Measurements from ENCODE around the gene SKA2.
"Not testable (repeated sequence)": the region's sequence is repeated elsewhere in the genome, so short reads cannot be mapped to it uniquely, and the experiment has no call there.

SKA2 gene

DNA sequence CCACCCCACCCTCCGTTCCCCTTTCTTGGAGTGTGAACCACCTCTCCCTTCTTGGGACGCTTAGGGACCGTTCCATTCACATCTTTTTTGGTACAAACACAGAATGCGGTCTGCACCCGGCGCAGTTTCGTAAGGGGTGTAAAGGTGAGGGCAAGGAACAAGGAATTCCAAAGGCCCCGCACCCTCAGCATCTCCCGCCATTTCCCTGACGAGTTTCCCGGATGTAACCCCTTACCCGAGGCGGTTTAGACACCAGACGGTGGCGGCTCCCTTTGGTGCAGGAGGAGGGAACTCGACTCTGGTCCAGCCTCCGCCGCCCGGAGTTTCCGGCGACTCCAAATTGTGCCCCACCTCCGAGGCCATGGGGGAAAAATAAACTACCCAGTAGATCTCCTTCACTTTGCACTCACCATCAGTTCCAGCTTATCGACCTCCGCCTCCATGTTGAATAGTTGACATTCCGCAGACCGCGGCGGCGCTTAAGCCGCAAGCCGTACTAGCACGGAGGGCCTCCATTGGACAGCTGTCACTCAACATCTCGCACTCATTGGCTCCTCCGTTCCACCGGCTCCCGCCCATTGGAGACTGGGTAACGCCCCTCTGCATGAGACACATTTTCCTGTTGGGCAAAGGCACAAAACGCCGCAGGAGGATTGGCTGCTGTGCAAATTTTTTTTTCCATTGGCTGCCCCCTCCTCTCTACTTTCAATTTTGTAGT lies at the start of gene SKA2:
Gene SKA2, minus strand, starts transcription at position 466 of the 718 bp plus-strand sequence. Its CDS starts 23 bp downstream, at position 443.
- peak in 1 of 2 donors; percentile 80 for DNase-seq

DNA sequence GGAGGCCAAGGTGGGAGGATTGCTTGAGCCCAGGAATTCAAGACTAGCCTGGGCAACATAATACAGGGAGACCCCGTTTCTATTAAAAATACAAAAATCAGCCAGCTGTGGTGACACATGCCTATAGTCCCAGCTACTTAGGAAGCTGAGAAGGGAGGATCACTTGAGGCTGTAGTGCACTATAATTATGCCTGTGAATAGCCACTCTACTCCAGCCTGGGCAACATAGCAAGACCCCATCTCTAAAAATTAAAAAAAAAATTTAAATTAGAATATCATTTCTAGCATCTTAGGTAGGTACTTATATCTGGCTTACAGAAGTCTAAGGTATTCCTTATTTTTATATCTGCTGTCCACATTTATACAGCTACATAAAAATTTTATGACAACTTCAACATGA lies 47.3 kb upstream of the SKA2 start:
- DNase-seq: no peak

DNA sequence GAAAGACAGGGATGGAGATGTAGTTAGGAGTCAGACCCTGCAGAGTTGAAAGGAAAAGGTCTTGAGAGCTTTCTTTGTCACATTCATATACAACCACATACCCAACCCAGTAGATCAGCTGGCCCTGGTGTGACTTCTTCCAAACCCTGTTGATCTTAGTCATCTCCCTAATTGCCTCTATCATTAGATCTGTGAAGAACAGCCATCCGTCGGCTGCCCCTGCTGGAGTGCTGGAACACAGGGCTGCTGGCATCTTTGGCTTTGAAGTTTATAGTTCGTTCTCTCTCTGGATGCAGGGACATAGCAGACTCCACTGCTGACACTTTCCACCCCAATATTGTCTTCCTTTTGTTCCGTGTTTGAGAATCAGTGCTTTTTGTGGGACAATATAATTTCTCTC lies 44.4 kb upstream of the SKA2 start:
- no peak for DNase-seq

GRCh38 chr17:59193336-59193862 lies 38.4 kb upstream of the SKA2 start:
- no peak for DNase-seq

DNA sequence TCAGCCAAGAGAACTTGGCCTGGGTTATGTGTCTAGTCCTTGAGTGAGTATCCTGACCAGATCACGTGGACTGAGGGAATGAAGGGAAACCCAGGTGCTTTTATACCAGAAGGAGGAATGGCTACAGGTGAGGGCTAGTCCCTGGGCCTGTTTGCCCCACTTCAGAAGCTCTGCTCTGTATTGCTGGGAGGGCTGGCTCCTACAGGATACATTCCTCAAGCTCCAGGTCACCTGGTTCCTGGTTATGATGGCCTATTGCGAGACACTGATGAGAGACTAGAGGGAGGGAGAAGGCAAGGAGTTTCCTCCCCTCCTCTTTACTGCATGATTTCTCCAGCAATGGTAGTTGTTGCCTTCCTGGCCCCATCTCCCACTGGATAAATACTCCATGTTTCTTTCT lies 35.8 kb upstream of the SKA2 start:
- DNase-seq: no peak

DNA sequence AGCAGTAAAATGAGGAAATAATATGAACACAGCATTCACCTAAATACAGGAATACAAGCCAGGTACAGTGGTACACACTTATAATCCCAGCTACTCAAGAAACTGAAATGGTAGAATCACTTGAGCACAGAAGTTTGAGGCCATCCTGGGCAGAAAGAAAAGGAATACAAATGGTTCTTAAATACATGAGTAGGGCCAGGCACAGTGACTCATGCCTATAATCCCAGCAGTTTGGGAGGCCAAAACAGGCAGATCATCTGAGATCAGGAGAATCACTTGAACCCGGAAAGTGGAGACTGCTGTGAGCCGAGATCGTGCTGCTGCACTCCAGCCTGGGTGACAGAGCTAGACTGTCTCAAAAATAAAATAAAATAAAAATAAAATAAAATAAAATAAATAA lies 31.9 kb upstream of the SKA2 start:
- no peak for DNase-seq

- DNase-seq: no peak
Measured at GRCh38 chr17:59185997-59186396, 31.0 kb upstream of the SKA2 start.

- no peak for DNase-seq
Measured at GRCh38 chr17:59181481-59181880, 26.5 kb upstream of the SKA2 start.

DNA sequence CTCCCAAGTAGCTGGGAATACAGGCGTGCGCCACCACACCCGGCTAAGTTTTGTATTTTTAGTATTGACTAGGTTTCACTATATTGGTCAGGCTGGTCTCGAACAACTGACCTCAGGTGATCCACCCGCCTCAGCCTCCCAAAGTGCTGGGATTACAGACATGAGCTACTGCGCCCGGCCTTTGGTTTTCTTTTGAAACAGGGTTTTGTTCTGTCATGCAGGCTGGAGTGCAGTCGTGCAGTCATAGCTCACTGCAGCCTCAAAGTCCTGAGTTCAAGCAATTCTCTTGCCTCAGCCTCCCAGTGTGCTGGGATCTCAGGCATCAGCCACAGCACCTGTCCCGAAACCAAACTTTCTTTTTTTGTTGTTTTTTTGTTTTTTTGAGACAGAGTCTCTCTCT lies 25.6 kb upstream of the SKA2 start:
- DNase-seq: no peak

- not testable (repeated sequence) for DNase-seq
Measured at GRCh38 chr17:59179601-59180000, 24.6 kb upstream of the SKA2 start.

- no peak for DNase-seq
Measured at GRCh38 chr17:59178266-59178985, 23.4 kb upstream of the SKA2 start.

DNA sequence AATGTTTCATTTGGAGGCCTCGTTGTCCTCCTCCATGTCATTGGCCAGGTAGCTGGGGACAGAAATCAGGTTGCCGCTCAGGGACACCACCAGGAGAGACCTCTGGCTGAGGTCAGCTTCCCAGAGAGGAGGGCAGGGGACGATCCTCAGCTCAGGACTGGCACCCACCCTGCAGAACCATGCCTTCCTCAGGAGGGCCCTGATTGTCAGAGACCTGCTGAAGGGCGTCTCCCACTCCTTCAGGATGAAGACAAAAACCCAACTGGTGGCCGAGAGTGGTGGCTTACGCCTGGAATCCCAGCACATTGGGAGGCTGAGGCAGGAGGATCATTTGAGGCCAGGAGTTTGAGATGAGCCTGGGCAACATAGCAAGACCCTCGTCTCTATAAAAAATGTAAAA lies 20.1 kb upstream of the SKA2 start:
- DNase-seq: no peak

DNA sequence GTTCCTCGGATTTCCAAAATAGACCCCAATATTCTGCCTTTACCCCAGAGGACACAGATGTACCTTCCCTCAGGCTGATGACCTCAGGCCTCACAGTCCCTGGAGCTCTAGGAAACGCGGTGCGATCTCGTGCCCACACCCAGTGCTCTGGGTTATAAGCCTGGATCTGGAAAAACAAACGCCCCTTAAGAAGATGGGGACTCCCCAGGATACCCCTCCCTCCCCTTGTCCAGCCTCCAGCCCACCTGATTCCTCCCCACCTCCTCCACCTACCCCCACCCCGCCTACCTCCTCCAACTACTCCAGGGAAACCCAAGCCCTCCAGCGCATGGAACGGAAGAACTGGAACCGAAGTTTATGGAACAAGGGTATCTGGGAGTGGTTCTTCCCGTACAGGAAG lies 19.7 kb upstream of the SKA2 start:
- DNase-seq: no peak

DNA sequence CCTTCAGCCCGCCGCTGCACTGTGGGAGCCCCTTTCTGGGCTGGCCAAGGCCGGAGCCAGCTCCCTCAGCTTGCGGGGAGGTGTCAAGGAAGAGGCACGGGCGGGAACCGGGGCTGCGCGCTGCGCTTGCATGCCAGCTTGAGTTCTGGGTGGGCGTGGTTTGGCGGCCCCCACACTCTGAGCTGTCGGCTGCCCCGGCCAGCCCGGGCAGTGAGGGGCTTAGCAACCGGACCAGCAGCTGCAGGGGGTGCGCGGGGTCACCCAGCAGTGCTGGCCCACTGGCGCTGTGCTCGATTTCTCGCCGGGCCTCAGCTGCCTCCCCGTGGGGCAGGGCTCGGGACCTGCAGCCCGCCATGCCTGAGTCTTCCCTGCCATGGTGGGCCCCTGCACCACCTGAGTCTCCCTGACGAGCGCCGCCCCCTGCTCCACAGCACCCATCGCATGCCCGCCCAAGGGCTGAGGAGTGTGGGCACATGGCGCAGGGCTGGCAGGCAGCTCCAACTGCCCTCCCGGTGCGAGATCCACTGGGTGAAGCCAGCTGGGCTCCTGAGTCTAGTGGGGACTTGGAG lies 17.5 kb upstream of the SKA2 start:
- DNase-seq: no peak

GRCh38 chr17:59167571-59168001 lies 12.6 kb upstream of the SKA2 start:
- no peak for DNase-seq

DNA sequence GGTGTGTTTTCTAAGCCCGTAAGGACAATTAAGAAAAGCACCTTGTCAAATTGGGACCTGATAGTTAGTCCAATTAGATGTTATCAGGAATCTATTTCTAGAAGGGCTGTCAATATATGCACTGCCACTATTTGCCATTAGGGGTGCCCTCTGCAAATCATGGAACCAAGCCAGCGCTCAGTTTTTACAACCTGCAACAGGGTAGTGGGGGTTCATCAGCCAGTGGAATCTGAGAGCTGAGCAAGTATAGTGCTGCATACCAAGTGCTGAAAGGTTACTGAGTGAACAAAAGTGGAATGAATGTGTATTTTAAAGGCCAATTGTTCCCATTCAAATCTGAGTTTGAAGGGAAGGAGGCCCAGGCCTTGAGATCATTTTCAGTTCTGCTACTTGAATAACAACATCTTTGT lies 11.0 kb upstream of the SKA2 start:
- DNase-seq: no peak

DNA sequence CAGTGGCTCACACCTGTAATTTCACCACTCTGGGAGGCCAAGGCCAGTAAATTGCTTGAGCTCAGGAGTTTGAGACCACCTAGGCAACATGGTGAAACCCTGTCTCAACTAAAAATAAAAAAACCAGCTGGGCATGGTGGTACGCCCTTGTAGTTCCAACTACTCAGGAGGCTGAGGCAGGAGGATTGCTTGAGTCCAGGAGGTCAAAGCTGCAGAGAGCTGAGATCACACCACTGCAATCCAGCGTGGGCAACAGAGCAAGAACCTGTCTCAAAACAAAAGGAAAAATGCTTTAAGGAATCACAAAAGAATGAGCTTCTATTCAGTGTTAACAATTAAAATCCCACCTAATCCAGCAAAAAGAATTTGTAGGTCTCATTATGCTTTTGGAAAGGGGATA lies 6.5 kb upstream of the SKA2 start:
- no peak for DNase-seq

DNA sequence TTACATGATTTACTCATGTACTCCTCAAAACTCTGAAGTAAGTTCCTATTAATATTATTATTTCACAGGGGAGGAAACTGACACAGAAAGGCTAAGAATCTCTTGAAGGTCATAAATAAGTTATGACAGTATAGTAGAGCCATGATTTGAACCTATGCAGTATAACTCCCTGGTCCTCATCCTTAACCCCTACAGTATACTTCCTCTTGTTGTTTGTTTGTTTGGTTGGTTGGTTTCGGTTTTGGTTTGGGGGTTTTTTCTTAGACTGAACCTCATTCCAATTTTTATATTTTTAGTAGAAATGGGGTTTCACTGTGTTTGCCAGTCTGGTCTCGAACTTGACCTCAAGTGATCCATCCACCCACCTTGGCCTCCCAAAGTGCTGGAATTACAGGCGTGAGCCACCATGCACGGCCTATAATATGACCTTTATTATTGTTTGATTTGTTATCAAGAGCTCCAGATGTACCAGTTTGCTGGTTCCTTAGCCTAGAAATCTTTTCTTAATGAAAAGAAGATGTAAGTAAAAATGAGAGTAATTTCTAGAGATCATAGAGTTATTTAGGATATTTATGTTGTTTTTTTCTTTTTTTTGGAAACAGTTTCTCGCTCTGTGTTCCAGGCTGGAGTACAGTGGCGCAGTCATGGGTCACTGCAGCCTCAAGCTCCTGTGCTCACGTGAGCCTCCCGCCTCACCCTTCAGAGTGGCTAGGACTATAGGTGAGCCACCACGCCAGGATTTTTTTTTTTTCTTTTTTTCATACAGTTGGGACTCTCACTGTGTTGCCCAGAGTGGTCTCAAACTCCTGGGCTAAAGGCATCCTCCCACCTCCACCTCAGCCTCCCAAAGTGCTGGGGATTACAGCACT lies 5.4 kb upstream of the SKA2 start:
- DNase-seq: peak in 1 of 2 donors; percentile 47

- DNase-seq: peak; percentile 80 to 100
Measured at GRCh38 chr17:59155439-59156177, 622 bp upstream of the SKA2 start, which contains the start of gene PRR11. PRR11 (plus strand) TSS chr17:59155746; CDS start chr17:59169753, 14,007 bp downstream.

GRCh38 chr17:59154292-59154720 lies 680 bp downstream of the SKA2 start:
- DNase-seq: no peak

DNA sequence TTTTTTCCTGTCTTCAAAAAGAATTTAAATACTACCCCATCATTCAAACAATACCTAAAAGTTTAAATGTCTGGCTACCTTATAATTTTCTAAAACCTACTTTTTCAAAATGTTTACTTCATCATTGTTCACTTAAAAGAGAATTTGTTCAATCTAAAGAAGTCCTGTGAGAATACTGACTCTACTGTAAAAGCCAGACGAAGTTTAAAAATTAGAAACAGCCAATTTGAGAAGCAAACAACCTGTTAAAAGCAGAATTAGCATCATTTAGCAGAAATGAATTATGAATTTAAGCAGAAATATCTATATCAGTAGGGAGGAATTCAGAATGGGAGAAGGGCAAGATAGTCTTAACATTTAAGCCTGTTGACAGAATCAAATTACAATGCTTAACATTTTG lies 2.1 kb downstream of the SKA2 start:
- no peak for DNase-seq

- no peak for DNase-seq
Measured at GRCh38 chr17:59151591-59151990, 3.4 kb downstream of the SKA2 start.
